ENCODE results near the gene CPTP.

The CPTP gene

DNA sequence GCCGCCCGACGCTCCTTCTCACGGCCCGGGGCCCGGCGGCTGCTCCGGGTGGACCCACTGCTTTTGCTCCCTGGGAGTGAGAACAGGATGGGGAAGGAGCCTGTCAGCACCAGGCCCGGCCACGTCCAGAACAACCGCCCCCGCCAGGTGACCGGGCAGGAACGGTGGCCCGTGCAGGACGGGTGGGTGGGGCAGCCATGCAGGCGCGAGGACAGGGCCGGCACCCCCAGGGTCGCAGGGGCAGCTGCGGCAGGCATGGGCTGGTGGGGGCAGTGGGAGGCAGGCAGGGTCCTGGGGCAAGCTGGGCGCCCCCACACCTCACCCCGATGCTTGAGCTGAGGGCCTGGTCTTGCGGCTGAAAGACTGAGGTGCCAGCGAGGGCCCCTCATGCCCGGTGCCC, 11.8 kb downstream of the CPTP start:
- no peak for DNase-seq (ENCODE audit: low spot score)

DNA sequence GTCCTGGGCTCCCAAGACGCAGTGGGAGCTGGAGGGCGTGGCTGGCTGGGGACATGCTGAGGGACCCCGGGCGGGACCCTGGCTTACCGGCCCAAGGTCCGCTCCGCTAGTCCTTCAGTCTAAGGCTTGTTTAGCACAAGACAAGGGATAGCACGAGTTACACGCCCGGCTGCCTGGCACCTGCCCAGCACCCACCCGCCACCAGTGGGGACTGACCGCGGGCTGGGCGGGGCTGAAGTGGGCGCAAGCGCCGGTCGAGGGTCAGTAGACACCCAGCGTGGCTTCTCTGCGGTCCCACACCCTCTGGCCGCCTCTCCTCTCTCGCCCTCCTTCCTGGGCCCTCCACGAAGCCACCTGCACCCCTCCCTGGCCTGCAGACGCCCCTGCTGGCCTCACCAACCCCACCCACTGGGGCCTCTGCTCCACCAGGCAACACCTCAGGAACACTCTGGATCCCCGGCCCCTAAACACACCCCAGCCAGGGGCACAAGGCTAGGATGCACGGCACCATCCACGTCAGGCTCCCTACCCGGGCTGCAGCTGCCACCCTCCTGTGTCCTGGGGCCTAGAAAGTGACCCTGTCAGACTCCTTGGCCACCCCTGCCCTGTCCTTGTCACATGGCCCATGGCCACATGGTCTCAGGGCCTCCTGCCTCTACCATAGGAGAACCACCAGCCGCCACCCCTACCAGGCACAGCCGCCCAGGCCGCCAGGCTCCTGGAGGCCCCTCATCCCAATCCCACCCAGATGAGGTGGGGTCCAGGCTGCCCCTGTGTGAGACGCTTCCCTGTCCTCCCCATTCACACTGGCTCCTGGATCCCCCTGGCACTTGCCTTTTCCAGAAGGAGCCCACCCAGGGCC, 12.6 kb downstream of the CPTP start:
- DNase-seq (ENCODE audit: low spot score), result no peak

DNA sequence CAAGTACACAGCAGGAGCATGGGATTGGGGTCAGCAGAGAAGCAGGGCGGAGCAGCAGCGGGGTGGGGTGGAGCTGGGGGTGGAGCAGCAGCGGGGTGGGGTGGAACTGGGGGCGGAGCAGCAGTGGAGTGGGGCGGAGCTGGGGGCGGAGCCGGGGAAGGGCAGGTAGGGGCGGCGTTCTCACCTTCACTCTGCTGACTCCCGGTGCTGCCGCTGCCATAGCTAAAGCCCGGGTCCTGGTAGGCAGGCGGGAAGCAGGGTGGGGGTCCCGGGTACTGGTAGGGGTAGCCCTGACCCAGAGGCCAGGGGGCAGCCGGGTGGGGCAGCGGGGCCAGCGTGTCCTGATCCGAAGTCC, 13.2 kb downstream of the CPTP start:
- DNase-seq (ENCODE audit: low spot score), result no peak

DNA sequence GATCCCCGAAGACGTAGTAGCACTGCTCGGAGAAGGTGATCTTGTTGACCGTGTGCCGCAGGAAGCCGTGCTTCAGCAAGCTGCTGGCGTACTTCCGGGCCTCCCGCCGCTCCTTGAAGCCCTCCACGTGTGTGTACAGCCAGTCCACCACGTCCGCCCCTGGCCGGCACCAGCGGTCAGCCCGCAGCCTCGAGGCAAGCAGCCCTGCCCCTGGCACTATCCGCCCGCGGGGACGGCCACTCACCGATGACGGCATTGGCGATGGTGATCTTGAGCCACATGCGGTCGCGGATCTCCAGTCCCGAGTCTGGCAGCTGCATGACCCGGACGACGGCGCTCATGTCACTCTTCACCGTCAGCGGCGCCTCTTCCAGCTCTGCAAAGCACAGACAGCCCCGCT, 13.7 kb downstream of the CPTP start:
- DNase-seq (ENCODE audit: low spot score), result no peak

DNA sequence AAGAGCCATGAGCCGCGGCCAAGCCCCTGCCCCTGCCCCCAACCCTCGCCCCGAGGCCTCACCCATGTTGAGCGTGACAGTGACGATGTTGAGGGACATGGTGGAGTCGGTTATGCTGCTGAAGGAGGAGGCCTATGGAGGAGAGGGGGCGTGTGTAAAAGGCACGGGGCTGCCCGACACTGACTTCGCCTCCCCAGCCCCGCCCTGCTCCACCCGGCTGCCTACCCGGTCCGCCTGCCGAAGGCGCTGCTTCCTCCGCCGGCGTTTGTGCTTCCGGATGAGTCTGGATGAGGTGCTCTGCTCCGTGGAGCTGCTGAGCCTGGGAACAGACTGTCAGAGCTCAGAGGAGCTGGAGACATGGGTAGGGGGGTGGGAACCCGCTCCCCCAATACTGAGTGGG, 15.6 kb downstream of the CPTP start:
- no peak for DNase-seq (ENCODE audit: low spot score)

DNA sequence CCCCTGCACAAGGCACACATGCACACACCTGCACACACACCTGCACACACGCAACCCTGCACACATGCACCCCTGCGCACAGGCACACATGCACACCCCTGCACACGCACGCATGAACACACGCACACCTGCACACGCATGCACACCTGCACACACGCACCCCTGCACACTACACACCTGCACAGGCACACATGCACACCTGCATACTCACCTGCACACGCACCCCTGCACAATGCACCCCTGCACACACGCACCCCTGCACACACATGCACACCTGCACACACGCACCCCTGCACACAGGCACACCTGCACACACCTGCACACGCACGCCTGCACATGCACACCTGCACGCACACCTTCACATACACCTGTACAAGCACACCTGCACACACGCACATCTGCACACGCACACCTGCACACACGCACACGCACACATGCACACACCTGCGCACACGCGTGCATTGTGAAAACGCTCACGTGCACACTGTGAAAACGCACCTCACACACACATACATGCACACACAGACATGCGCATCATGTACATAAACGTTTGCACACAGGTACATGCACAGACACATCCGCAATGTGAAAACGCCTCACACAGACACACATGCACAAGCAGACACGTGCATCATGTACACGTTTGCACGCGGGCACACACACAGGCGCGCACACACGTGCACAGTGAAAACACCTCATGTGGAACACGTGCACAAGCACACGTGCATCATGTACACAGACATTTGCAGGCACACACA, 16.4 kb downstream of the CPTP start:
- no peak for DNase-seq (ENCODE audit: low spot score)

DNA sequence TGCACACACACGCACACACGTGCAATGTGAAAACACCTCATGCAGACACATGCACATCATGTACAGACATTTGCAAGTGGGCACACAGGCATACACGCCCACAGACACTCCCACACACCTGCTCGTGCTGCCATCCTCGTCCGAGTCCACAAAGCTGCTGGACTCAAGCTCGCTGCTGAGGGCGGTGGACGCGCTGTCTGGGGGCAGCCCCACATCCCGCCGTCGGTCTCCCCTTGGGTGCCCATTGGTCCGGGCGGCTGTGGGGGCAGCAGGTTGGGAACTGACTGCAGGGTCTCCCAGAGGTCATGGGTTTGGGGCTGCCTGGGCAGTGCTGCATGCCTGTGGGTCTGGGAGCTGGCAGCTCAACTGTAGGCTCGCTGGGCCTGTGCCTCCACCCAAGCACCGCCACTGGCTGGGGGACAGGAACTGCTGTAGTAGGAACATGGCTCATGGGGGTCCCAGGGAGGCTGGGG, 17.0 kb downstream of the CPTP start:
- DNase-seq (ENCODE audit: low spot score), result no peak

DNA sequence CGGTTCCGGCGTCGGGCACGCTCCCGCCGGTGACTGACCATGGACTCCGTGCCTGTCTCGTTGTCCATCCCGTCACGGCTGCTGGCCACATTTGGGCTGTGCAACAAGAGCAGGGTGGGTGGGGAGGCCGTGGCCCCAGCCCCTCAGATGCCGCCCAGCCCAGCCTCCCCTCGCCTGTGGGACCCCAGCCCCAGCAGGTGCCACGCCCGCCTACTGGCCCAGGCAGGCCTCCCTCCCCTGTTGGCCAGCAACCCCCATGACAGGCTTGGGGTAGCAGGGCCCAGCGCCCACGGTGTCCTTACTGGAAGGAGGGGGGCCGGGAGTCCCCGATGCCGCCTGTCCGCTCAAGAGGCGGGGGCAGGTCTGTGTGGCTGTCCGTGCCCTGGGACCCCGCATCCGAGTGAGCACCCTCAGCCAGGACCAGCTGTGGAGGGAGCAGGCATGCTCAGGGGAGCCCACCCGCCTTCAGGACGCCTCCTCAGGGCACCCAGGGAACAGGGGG, 17.5 kb downstream of the CPTP start:
- no peak for DNase-seq (ENCODE audit: low spot score)

DNA sequence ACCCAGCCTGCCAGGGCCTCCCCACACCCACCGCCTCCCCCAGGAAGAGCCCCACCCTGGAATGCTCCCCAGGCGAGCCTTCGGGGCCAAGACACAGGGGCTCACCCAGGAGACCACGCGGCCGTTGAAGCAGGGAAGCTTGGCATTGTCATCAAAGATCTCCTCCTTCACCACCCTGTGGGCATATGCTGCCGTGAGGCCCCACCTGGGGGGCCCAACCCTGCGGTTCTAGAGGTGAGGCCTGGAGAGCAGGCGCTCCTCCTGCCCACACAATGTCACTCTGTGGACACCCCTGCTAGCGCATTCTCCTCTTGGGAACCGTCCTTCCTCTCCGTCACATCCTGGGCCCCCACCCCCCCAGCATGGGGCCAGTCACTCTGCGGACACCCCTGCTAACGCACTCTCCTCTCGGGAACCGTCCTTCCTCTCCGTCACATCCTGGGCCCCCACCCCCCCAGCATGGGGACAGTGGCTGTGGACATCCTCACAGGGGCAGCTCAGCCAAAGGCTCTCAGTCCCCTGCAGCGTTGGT, 18.0 kb downstream of the CPTP start:
- no peak for DNase-seq (ENCODE audit: low spot score)

DNA sequence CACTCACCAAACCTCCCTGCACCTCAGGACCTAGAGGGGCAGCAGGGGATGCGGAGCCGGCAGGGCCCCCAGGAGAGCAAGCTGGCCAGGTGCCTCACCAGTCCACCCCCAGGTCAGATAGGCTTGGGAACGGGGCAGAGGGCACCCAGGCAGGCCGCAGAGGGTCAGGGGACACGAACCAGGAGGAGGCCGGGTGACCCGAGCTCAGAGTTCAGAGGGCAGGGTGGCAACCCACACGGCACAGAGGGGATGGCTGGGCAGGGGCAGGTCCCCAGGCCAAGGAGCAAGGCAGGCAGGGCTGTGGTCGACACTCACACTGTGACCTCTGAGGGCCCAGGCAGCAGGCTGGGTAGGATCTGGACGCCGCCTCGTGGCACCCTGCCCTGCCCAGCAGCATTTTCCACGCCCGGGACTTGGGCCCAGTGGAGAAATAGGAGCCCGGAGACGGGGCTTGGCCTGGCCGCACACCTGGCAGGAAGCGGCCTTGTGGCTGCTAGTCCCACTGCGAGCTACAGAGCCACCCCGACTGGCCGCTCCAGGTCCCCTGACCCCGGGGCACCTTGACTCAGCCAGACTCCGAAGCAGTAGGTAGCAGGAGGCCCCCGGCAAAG, 19.3 kb downstream of the CPTP start:
- DNase-seq (ENCODE audit: low spot score), result no peak

DNA sequence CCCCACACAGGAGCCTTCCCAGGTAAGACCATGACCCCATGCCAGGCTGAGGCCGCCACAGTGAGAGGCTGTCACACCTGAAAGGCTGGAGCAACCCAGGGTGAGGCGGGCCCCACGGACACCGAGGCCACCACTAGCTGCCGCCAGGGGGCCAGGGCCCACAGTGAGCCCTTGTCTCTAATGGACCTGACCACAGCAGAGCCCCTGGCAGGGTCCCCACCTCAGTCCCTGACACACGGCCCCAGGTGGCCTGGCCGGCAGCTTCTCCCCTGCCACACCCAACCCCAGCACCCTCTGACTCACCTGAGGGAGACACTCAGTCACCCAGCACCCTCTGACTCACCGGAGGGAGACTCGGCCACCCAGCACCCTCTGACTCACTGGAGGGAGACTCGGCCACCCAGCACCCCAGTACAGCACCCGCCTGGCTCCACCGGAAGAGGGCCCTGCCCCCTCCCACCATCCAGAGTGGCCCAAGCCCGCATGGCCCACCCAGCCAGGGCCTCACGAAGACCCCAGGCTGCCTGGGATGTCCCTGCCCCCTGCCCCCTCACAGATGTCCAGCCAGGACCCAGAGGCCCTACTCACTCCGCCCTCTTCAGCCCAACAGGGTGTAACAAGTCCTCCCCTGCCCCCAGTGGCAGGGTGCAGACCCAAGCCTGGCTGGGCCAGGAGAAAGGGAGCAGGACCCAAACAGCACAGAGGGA, 20.2 kb downstream of the CPTP start:
- peak; percentile 35 for DNase-seq (ENCODE audit: low spot score)

DNA sequence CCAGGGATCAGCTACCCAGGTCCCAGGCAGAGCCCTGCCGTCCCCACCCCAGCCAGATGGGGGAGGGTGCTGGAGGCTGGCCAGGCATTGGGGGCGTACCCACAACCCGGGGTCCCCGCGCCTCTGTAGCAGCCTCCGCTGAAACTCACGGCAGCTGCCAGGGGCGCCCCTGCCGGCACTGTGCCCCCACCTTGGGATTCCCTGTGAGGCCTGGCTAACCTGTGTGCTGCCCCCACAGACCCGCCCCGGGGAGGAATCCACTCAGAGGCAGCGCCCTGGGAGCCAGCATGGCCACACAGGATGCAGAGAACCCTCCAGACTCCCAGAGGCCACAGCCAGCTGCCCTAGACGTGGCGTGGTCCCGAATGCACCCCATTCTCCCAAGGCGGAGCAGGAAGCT, 20.8 kb downstream of the CPTP start:
- no peak for DNase-seq (ENCODE audit: low spot score)

DNA sequence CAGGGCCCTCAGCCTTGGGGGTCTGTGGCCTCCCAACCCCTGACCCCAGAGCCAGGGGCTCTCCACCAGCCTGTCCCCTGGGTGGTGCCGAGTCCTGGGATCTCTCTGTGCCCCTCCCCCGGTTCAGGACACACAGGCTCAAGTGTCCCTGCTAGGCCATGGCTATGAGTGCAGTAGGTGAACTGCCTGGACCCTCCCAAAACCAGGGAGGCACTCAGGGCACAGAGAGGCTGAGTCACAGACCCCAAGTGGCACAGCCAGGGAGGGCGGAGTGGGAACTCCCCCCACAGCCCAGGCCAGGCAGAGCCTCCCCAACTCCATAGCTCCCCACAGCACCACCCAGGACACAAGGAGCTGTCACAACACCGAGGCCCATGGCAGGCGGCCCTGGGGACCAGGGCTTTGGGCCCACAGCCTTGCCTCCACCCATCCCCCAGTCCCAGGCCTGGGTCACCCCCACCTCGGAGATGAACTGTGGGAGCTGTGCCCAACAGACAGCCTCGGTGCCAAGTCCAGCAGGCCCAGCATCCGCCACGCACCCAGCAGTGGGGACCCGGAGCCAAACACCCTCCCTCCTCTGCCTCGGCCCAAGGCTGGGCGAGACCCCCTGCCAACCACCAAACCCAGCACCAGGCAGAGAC, 21.4 kb downstream of the CPTP start:
- no peak for DNase-seq (ENCODE audit: low spot score)

DNA sequence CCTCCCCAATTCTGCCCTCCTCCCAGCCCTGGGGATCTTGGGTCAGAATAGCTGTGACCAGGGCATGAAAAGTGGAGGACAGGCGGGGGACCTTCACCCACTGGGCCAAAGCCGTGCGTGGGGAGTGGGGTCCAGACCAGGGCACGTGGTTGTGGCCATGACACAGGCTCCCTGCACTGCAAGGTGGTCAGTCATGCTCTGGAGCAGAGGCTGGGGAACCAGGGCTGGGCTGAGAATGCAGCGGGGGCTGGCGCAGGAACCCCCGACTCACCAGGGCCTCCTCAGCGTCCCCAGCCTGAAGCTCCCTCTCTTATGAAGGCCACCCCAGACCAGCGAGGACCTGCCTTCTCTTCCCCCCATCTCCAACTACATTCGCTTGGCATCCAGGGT, 21.9 kb downstream of the CPTP start:
- DNase-seq (ENCODE audit: low spot score), result no peak

DNA sequence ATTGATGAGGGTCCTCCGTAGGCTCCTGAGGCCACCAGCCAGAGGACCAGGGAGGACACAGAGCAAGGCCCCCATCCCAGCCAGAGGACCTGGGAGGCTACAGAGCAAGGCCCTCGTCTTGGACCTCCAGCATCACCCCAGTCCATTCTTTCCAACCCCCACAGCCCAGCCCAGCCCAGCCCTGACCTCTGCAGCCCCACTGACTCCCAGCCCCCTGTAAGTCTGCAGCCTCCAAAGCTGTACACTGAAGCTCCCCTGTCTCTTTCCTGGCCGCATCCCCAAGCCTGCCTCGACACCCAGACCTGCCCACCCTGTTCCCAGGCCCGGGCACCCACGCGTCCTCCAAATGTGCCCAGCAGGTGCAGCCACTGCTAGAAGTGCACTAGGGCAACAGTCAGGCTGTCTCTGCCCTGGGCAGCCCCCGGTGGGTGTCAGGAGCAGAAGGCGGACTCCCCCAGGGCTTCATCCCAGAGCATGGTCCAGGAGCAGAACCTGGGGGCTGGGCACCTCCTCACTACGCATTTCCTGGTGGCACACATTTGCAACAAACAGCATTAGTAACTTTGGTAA, 22.5 kb downstream of the CPTP start:
- no peak for DNase-seq (ENCODE audit: low spot score)

DNA sequence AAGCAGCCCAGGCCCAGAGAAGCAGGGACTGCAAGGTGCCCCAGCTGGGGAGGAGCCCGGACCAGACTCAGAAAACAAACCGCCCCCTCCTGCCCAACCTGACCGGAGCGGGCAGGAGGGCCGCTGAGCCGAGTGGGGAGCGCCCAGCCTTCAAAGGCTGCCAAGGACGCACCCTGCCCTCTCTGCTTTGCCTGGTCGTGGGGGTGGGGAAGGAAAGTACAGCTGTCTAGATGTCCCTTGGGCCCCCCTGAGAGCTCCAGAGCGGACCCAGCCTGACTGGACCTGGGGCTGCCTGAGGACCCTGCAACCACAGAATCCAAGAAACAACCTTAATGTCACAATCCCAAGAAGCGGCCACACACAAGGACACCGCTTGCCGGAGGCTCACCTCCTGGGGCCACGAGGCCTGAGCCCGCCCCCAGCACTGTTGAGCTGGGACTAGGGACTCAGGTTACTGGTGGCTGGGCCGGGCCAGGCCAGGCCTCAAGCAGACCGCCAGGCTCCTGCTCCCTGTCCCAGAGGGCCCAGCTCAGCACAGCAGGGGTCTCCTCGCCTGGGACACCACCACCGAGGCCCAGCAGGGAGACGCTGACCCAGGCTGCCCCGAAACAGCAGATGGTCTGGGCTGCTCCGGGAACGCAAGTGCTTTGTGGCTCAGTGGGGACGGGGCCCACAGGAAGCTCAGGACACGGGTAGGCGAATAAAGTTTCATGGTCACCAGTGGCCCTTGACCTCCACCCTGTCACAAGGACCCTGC, 23.2 kb downstream of the CPTP start:
- no peak for DNase-seq (ENCODE audit: low spot score)

DNA sequence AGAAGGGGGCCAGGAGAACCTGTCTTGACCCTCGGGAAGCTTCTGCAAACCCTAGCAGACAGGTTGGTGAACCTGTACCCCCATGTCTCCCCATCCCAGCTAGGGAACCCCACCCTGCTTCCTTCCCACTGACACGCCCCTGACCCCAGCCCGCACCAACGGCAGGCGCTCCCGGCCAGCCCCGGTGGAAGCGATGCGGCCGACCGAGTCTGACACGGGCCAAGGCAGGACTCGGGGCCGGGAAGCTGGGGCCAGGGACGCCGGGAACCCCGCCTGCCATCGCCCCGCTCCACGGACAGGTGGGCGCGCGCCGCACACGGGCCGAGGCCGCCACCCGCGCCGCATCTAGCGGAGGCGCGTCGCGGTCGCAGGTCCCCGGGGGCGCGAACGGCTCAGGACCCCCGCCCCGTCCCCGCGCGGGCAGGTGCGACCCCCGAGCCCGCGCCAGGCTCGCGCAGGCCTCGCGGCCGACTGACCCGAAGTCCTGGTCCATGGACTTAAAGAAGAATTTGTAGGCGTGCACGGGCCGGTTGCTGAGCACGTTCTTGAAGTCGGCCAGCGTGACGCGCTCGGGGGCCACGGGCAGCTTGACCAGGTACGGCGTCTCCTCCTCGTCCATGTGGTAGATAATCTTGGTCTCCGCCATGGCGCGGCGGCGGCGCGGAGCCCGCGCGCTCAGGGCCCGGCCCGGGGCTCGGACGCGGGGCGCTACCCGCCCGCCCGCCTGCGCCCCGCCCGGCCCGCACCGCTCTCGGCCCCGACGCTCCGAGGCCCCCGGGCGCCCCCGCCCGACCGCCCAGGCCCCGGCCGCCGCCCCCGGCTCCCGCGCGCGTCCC, 24.0 kb downstream of the CPTP start:
- DNase-seq (ENCODE audit: low spot score), result no peak

DNA sequence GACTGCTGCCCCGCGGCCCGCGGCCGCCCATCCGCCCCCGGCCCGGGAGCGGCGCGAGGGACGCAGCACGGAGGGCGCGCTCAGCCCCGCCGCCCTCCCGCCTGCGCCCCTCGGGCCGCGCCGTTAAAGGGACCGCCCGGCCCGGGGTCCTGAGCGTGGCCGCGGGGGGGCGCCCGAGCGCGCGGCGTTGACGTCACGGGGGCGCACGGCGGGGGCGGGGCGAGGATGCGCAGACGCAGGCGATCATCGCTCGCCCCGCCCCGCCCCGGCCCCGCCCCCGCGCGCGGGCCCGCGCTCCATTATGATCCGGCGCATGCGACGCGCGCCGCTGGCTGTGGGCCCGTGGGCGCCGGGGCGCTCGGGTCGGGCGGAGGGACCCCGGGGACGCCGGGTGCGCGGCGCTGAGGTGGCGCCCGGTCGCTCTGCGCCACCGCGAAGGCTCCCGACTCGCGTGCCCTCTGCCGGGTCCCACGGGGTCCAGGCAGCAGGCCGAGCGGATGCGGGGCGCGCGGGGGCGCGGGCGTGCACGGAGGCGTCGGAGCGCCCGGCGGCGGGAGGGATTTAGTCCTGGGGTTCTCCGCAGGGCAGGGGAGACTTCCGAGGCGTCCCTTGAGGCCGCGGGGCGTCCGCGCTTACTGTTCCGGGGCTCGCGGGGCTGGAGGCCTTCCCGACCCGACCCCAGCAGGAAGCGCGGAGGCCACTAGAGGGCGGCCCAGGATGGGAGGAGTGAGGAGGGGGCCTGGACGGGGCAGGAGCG, 24.8 kb downstream of the CPTP start, which contains the start of gene DVL1:
TSS of gene DVL1 (minus strand) at position 163 of the 757 bp plus-strand sequence. CDS start 353 bp downstream, outside the sequence.
- peak; percentile 80 for DNase-seq (ENCODE audit: low spot score)

All from hematopoietic multipotent progenitor cell treated with erythropoietin and hydrocortisone succinate and interleukin-3 and kit ligand, for 17 days (in vitro differentiated cells).